K562 (cell line): Measurements from ENCODE around the gene RPS27. TPM values are rescaled to one million over a fixed set of nuclear protein-coding genes. Genes with fewer than 3 reads are reported as not detected.

Experiments used
- BRCA1 ChIP-seq, 2 experiments: fragments of 450-650 bp in 1 of 2; sonication (generic) in 1 of 2; formaldehyde crosslinking in 1 of 2; IDR thresholded peaks; 2 replicates each; pipeline versions ENCODE4 v1.5.0 to v1.6.1; 2017 to 2020; ENCODE audit warnings: mild to moderate bottlenecking in 1 of 2, missing genetic modification reagents in 1 of 2
- BRD9 ChIP-seq: fragments of 450-650 bp; IDR thresholded peaks from 2 replicates; pipeline ENCODE4 v1.6.1; 2018; ENCODE audit warnings: low read depth; ENCODE audit not compliant: partially characterized antibody
- CBFA2T3 ChIP-seq: fragments of 450-650 bp; IDR thresholded peaks from 2 replicates; pipeline ENCODE4 v1.6.1; 2017
- CC2D1A ChIP-seq: fragments of 450-650 bp; IDR thresholded peaks from 2 replicates; pipeline ENCODE4 v1.6.1; 2017; ENCODE audit warnings: mild to moderate bottlenecking
- DDX20 ChIP-seq: fragments of 450-650 bp; IDR thresholded peaks from 2 replicates; pipeline ENCODE4 v1.6.1; 2016; ENCODE audit warnings: missing genetic modification characterization, low read depth, mild to moderate bottlenecking, missing compliant biosample characterization, moderate library complexity
- E2F1 ChIP-seq: sonication (generic); formaldehyde crosslinking; IDR thresholded peaks from 2 replicates; pipeline ENCODE4 v1.8.1; 2023; ENCODE audit warnings: mild to moderate bottlenecking, missing genetic modification reagents, moderate library complexity
- ELF1 ChIP-seq: fragments of 200-800 bp; sonication (Bioruptor generic); IDR thresholded peaks from 2 replicates; pipeline ENCODE4 v1.6.1; 2016; ENCODE audit warnings: missing genetic modification characterization, missing compliant biosample characterization
- MAFF ChIP-seq: IDR thresholded peaks from 2 replicates; pipeline ENCODE4 v1.6.1; 2012; ENCODE audit warnings: low read length, improper control_type of control experiment
- MECOM ChIP-seq: fragments of 250-450 bp; sonication (Bioruptor Pico); IDR thresholded peaks from 2 replicates; pipeline ENCODE4 v1.8.0; 2022; ENCODE audit warnings: inconsistent platforms
- POLR2AphosphoS5 ChIP-seq: IDR thresholded peaks from 2 replicates; pipeline ENCODE4 v1.6.1; 2011; ENCODE audit warnings: mild to moderate bottlenecking, low read depth, low read length, moderate library complexity; ENCODE audit not compliant: control insufficient read depth, insufficient read depth
- RAD51 ChIP-seq: fragments of 450-650 bp; IDR thresholded peaks from 2 replicates; pipeline ENCODE4 v1.7.1; 2016; ENCODE audit warnings: low read depth, mild to moderate bottlenecking, borderline replicate concordance
- SETDB1 ChIP-seq: IDR thresholded peaks from one replicate; pipeline ENCODE4 v1.6.1; 2012; ENCODE audit warnings: low read length, control low read depth, inconsistent platforms
- SRSF9 ChIP-seq: fragments of 200-400 bp; formaldehyde crosslinking; IDR thresholded peaks from 2 replicates; pipeline ENCODE4 v1.6.1; 2017; ENCODE audit warnings: low read depth, low read length, borderline replicate concordance
- ZFPM2 ChIP-seq: fragments of 250-450 bp; sonication (Bioruptor Pico); IDR thresholded peaks from 2 replicates; pipeline ENCODE4 v1.5.1; 2022; ENCODE audit warnings: mild to moderate bottlenecking
- ZKSCAN8 ChIP-seq: fragments of 200-800 bp; sonication (Bioruptor generic); IDR thresholded peaks from 2 replicates; pipeline ENCODE4 v1.6.1; 2016; ENCODE audit warnings: missing genetic modification characterization, missing compliant biosample characterization
- ZNF347 ChIP-seq: fragments of 450-650 bp; formaldehyde crosslinking; IDR thresholded peaks from 2 replicates; pipeline ENCODE4 v1.4.0; 2020; ENCODE audit warnings: low read depth, mild to moderate bottlenecking, moderate library complexity
- ZNF507 ChIP-seq: conservative IDR thresholded peaks from 2 replicates; pipeline ENCODE4 v1.6.1; 2017; ENCODE audit warnings: missing genetic modification characterization, missing compliant biosample characterization
- ZNF644 ChIP-seq: fragments of 200-800 bp; sonication (Bioruptor generic); IDR thresholded peaks from 2 replicates; pipeline ENCODE4 v1.6.1; 2016; ENCODE audit warnings: low read depth, missing genetic modification characterization, missing compliant biosample characterization
- polyA plus RNA-seq, 8 experiments: library from polyadenylated mRNA; depleted of rRNA in 4 of 8; stranded (reverse) in 5 of 8; unstranded in 3 of 8; fragments of >200 nt; fragmentation: Nextera tagmentation in 2 of 8; fragmentation: Illumina TruSeq in 1 of 8; extraction: Ambion mirVana in 2 of 8; extraction: Trizol in 1 of 8; gene quantifications; 2 replicates each; pipeline versions ENCODE4 v1.2.1 to v1.2.3, GENCODE V29; 2011 to 2014; ENCODE audit warnings: inconsistent platforms in 1 of 8, missing spikeins in 1 of 8
- total RNA-seq, 7 experiments: library from RNA; depleted of rRNA in 6 of 7; stranded (reverse); fragments of >200 nt in 6 of 7; fragmentation: Illumina TruSeq in 2 of 7; extraction: Trizol in 2 of 7; gene quantifications; 2 replicates each; pipeline versions ENCODE4 v1.2.1 to v1.2.3, GENCODE V29; 2011 to 2021; ENCODE audit warnings: low replicate concordance in 1 of 7
- TF ChIP-seq, protein P1 (sequence below): fragments of 450-650 bp; IDR thresholded peaks from 2 replicates; pipeline ENCODE4 v1.6.1; 2018; ENCODE audit not compliant: partially characterized antibody
- TF ChIP-seq, protein P2 (sequence below), 2 experiments: fragments of 450-650 bp; IDR thresholded peaks; 2 replicates each; pipeline ENCODE4 v1.6.1; 2018; ENCODE audit warnings: mild to moderate bottlenecking in 2 of 2, low read depth in 1 of 2; ENCODE audit not compliant: partially characterized antibody in 2 of 2

The RPS27 gene
- total and polyA plus RNA-seq, 9 of the 15 experiments (the other 6 are each of a cell fraction or from before 2014, with no cell fraction given): 2,091 to 9,377 (median 6,706) TPM

DNA sequence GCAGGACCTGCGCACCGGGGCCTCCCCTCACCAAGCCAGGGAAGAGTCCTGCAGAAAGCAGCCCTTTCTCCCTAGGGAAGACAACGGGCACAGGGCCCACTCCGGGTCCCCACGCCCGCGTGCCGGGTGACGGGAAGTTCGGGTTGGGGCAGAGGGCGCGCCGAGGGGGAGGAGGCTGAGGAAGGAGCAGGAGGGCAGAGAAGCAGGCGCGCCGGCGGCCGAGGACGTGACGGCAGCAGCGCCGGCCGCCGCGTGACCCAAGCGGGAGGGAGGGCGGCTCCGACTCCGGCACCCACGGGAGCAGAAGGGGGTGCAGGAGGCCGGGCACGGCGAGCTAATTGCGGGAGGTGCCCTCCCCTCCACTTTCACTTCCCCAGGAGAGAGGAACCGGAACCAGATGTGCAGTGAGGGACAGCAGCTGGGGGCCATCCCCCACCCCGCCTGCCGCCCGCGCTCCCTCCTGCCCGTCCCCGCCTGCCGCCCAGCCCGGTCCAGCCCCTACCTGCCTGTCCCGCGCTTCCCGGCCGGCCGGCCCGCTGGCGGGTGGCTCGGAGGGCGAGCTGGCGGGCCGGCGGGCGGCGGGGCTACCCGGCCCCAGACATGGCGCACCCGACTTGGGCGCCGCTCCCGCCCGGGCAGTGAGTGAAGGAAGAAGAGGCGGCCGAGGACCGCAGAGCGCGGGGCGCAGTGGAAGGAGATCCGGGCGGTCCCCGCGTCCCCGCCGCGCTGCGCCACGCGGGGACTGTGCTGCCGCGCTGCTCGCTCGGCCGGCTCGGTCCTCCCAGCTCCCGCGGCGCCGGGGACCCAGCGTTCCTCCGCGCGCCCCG is 44.6 kb upstream of the RPS27 start (continued):
- TF ChIP-seq E2F1 (CRISPR knock-in tag) (no peak), ZFPM2 (no peak), ELF1 (tag) (peak; percentile 36; the same call in 1 of the 2 replicates), CBFA2T3 (no peak), MECOM (no peak), BRD9 (no peak), MAFF (no peak), POLR2AphosphoS5 (no peak), ZNF347 (no peak), SRSF9 (no peak), ZNF507 (no peak), ZKSCAN8 (CRISPR knock-in tag) (no peak), DDX20 (tag) (no peak), ZNF644 (tag) (no peak), CC2D1A (no peak), RAD51 (peak; percentile 45; the same call in 1 of the 2 replicates), SETDB1 (no peak), BRCA1 (IDR thresholded peaks at IDR 0.05) (no peak), BRCA1 (CRISPR knock-in tag; IDR thresholded peaks at IDR 0.05) (no peak)
- TF ChIP-seq, protein P1, sequence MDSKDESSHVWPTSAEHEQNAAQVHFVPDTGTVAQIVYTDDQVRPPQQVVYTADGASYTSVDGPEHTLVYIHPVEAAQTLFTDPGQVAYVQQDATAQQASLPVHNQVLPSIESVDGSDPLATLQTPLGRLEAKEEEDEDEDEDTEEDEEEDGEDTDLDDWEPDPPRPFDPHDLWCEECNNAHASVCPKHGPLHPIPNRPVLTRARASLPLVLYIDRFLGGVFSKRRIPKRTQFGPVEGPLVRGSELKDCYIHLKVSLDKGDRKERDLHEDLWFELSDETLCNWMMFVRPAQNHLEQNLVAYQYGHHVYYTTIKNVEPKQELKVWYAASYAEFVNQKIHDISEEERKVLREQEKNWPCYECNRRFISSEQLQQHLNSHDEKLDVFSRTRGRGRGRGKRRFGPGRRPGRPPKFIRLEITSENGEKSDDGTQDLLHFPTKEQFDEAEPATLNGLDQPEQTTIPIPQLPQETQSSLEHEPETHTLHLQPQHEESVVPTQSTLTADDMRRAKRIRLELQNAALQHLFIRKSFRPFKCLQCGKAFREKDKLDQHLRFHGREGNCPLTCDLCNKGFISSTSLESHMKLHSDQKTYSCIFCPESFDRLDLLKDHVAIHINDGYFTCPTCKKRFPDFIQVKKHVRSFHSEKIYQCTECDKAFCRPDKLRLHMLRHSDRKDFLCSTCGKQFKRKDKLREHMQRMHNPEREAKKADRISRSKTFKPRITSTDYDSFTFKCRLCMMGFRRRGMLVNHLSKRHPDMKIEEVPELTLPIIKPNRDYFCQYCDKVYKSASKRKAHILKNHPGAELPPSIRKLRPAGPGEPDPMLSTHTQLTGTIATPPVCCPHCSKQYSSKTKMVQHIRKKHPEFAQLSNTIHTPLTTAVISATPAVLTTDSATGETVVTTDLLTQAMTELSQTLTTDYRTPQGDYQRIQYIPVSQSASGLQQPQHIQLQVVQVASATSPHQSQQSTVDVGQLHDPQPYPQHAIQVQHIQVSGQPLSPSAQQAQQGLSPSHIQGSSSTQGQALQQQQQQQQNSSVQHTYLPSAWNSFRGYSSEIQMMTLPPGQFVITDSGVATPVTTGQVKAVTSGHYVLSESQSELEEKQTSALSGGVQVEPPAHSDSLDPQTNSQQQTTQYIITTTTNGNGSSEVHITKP: peak; percentile 69
- TF ChIP-seq, protein P2, sequence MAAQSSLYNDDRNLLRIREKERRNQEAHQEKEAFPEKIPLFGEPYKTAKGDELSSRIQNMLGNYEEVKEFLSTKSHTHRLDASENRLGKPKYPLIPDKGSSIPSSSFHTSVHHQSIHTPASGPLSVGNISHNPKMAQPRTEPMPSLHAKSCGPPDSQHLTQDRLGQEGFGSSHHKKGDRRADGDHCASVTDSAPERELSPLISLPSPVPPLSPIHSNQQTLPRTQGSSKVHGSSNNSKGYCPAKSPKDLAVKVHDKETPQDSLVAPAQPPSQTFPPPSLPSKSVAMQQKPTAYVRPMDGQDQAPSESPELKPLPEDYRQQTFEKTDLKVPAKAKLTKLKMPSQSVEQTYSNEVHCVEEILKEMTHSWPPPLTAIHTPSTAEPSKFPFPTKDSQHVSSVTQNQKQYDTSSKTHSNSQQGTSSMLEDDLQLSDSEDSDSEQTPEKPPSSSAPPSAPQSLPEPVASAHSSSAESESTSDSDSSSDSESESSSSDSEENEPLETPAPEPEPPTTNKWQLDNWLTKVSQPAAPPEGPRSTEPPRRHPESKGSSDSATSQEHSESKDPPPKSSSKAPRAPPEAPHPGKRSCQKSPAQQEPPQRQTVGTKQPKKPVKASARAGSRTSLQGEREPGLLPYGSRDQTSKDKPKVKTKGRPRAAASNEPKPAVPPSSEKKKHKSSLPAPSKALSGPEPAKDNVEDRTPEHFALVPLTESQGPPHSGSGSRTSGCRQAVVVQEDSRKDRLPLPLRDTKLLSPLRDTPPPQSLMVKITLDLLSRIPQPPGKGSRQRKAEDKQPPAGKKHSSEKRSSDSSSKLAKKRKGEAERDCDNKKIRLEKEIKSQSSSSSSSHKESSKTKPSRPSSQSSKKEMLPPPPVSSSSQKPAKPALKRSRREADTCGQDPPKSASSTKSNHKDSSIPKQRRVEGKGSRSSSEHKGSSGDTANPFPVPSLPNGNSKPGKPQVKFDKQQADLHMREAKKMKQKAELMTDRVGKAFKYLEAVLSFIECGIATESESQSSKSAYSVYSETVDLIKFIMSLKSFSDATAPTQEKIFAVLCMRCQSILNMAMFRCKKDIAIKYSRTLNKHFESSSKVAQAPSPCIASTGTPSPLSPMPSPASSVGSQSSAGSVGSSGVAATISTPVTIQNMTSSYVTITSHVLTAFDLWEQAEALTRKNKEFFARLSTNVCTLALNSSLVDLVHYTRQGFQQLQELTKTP (IDR thresholded peaks at IDR 0.05; ENCODE audit: low read depth in 1 of 2, partially characterized antibody in 2 of 2): no peak
